HepG2 (cell line): ENCODE results near the gene CGB3. TPM values are rescaled to one million over a fixed set of nuclear protein-coding genes. Genes with fewer than 3 reads are reported as not detected.

Experiments used
- CTCF ChIP-seq: sonication (generic); formaldehyde crosslinking; IDR thresholded peaks from 2 replicates; pipeline ENCODE4 v1.5.0; 2020; ENCODE audit warnings: mild to moderate bottlenecking, missing genetic modification reagents, moderate library complexity
- HES4 ChIP-seq: sonication (generic); formaldehyde crosslinking; IDR thresholded peaks from 2 replicates; pipeline ENCODE4 v1.9.0; 2021; ENCODE audit warnings: mild to moderate bottlenecking, missing genetic modification reagents, borderline replicate concordance
- JUNB ChIP-seq: sonication (generic); formaldehyde crosslinking; IDR thresholded peaks from 2 replicates; pipeline ENCODE4 v1.8.0; 2022; ENCODE audit warnings: missing genetic modification reagents, mild to moderate bottlenecking, borderline replicate concordance
- MED13 ChIP-seq: sonication (generic); formaldehyde crosslinking; IDR thresholded peaks from 2 replicates; pipeline ENCODE4 v1.5.0; 2020; ENCODE audit warnings: missing genetic modification reagents
- NCOA2 ChIP-seq: sonication (generic); formaldehyde crosslinking; IDR thresholded peaks from 2 replicates; pipeline ENCODE4 v1.8.0; 2022; ENCODE audit warnings: inconsistent platforms
- PHF8 ChIP-seq: sonication (generic); formaldehyde crosslinking; IDR thresholded peaks from 2 replicates; pipeline ENCODE4 v1.5.0; 2020; ENCODE audit warnings: missing genetic modification reagents
- PPARG ChIP-seq: conservative IDR thresholded peaks from 2 replicates; pipeline ENCODE4 v1.6.1; 2016; ENCODE audit warnings: missing biosample characterization, missing genetic modification reagents
- SP4 ChIP-seq: sonication (generic); formaldehyde crosslinking; IDR thresholded peaks from 2 replicates; pipeline ENCODE4 v1.8.1; 2023; ENCODE audit warnings: mild to moderate bottlenecking, missing genetic modification reagents
- YY1 ChIP-seq: IDR thresholded peaks from 2 replicates; pipeline ENCODE4 v1.6.1; 2011; ENCODE audit warnings: low read length, low read depth, moderate library complexity, mild to moderate bottlenecking; ENCODE audit not compliant: insufficient read depth, insufficient replicate concordance
- ZBTB46 ChIP-seq: sonication (generic); formaldehyde crosslinking; IDR thresholded peaks from 2 replicates; pipeline ENCODE4 v1.4.0; 2020; ENCODE audit warnings: mild to moderate bottlenecking, missing genetic modification reagents, borderline replicate concordance
- ZFX ChIP-seq: sonication (generic); formaldehyde crosslinking; IDR thresholded peaks from 2 replicates; pipeline ENCODE4 v1.4.0; 2020; ENCODE audit warnings: mild to moderate bottlenecking, low read depth, missing genetic modification reagents, moderate library complexity
- ZNF142 ChIP-seq: sonication (generic); formaldehyde crosslinking; IDR thresholded peaks from 2 replicates; pipeline ENCODE4 v1.4.0; 2020; ENCODE audit warnings: missing genetic modification reagents
- ZNF230 ChIP-seq: sonication (generic); formaldehyde crosslinking; IDR thresholded peaks from 2 replicates; pipeline ENCODE4 v1.4.0; 2020; ENCODE audit warnings: mild to moderate bottlenecking, missing genetic modification reagents
- ZNF263 ChIP-seq: sonication (generic); formaldehyde crosslinking; IDR thresholded peaks from 2 replicates; pipeline ENCODE4 v1.4.0; 2020; ENCODE audit warnings: missing genetic modification reagents
- ZNF567 ChIP-seq: sonication (generic); formaldehyde crosslinking; IDR thresholded peaks from 2 replicates; pipeline ENCODE4 v1.8.1; 2023; ENCODE audit warnings: mild to moderate bottlenecking, missing genetic modification reagents, borderline replicate concordance
- ZNF737 ChIP-seq: sonication (generic); formaldehyde crosslinking; IDR thresholded peaks from 2 replicates; pipeline ENCODE4 v1.5.0; 2020; ENCODE audit warnings: missing genetic modification reagents, mild to moderate bottlenecking, borderline replicate concordance
- ZNF878 ChIP-seq: sonication (generic); formaldehyde crosslinking; IDR thresholded peaks from 2 replicates; pipeline ENCODE4 v1.8.1; 2023; ENCODE audit warnings: mild to moderate bottlenecking, missing genetic modification reagents, moderate library complexity
- polyA plus RNA-seq, 8 experiments: library from polyadenylated mRNA; depleted of rRNA in 3 of 8; stranded (reverse) in 7 of 8; unstranded in 1 of 8; fragments of >200 nt; fragmentation: Illumina TruSeq in 4 of 8; extraction: Trizol in 4 of 8; gene quantifications; 2 replicates each; pipeline versions ENCODE4 v1.2.1 to v1.2.3, GENCODE V29; 2011 to 2016; ENCODE audit warnings: low read depth in 4 of 8, missing spikeins in 1 of 8, mixed read lengths in 1 of 8; ENCODE audit not compliant: insufficient read depth in 1 of 8
- total RNA-seq, 5 experiments: library from RNA; depleted of rRNA; stranded (reverse); fragments of >200 nt; fragmentation: Illumina TruSeq; extraction: Trizol; gene quantifications; 2 replicates each; pipeline ENCODE4 v1.2.3, GENCODE V29; 2016; ENCODE audit warnings: low read depth in 1 of 5
- TF ChIP-seq, protein P1 (sequence below): sonication (generic); formaldehyde crosslinking; IDR thresholded peaks from 2 replicates; pipeline ENCODE4 v1.5.0; 2020; ENCODE audit warnings: missing genetic modification reagents, mild to moderate bottlenecking, borderline replicate concordance

The CGB3 gene
- total and polyA plus RNA-seq, 2 of the 13 experiments (the other 11 are each of a cell fraction or from before 2014, with no cell fraction given) = not detected

- TF ChIP-seq ZNF230 (CRISPR knock-in tag) (no peak), PPARG (0 out of 2 replicates have a peak, but pooled peaks have one; percentile 27), HES4 (CRISPR knock-in tag) (no peak), NCOA2 (no peak), ZNF263 (CRISPR knock-in tag) (peak; percentile 67), JUNB (CRISPR knock-in tag) (no peak), YY1 (peak; percentile 87), SP4 (peak; percentile 99), ZNF878 (no peak), ZNF142 (CRISPR knock-in tag) (no peak), ZBTB46 (CRISPR knock-in tag) (no peak), ZNF567 (CRISPR knock-in tag) (0 out of 2 replicates have a peak, but pooled peaks have one; percentile 55), ZFX (CRISPR knock-in tag) (peak; percentile 73), CTCF (CRISPR knock-in tag) (peak; percentile 93), ZNF737 (no peak), PHF8 (CRISPR knock-in tag) (peak; percentile 60), MED13 (CRISPR knock-in tag) (no peak)
- TF ChIP-seq, protein P1, sequence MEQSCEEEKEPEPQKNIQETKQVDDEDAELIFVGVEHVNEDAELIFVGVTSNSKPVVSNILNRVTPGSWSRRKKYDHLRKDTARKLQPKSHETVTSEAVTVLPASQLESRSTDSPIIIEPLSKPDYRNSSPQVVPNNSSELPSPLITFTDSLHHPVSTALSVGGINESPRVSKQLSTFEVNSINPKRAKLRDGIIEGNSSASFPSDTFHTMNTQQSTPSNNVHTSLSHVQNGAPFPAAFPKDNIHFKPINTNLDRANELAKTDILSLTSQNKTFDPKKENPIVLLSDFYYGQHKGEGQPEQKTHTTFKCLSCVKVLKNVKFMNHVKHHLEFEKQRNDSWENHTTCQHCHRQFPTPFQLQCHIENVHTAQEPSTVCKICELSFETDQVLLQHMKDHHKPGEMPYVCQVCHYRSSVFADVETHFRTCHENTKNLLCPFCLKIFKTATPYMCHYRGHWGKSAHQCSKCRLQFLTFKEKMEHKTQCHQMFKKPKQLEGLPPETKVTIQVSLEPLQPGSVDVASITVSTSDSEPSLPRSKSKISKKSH = no peak; the same call in 1 of the 2 replicates
Measured at GRCh38 chr19:48993175-48994034, 30.7 kb downstream of the CGB3 start, which contains the start of the genes GYS1 and RUVBL2 (continued).
